ENCODE data around the gene TSPEAR. TPM values are rescaled to one million over a fixed set of nuclear protein-coding genes. Genes with fewer than 3 reads are reported as not detected.
"Not testable (repeated sequence)": the region's sequence is repeated elsewhere in the genome, so short reads cannot be mapped to it uniquely, and the experiment has no call there.

Gene TSPEAR
- polyA plus RNA-seq, 4 donors: 0.09 to 0.53 (median 0.27) TPM; not detected in 1

- no peaks in the 10 kb centered on the region for H3K36me3 ChIP-seq (ENCODE audit: control insufficient read depth in 3 of 3, insufficient read depth in 2 of 3, low read depth in 1 of 3, low read length in 3 of 3)
- peaks cover 0 to 2% (median 0%) of the 10 kb centered on the region in 3 donors for H3K27me3 ChIP-seq (ENCODE audit: control insufficient read depth in 3 of 3, insufficient read depth in 3 of 3, low read length in 3 of 3)
- no peak overlapping the region for H3K4me3 ChIP-seq (ENCODE audit: low read depth in 1 of 3, low read length in 3 of 3)
- no peak overlapping the region for H3K27ac ChIP-seq (ENCODE audit: low read depth in 1 of 3, low read length in 2 of 3)
- 78 to 79% (median 78%) methylated on average over 29 to 33 of the region's 33 CpGs for WGBS, 3 donors
- H3K4me1 ChIP-seq (ENCODE audit: control insufficient read depth in 3 of 3, insufficient read depth in 2 of 3, low read depth in 1 of 3, low read length in 2 of 3): no peaks in the 10 kb centered on the region
- H3K9me3 ChIP-seq (ENCODE audit: control insufficient read depth in 2 of 2, insufficient read depth in 1 of 2, low read depth in 1 of 2, low read length in 1 of 2): peaks cover 0 to 7% of the 10 kb centered on the region in 2 donors
- DNase-seq (no peak), FAIRE-seq (no peak)
Observed at GRCh38 chr21:44648557-44649311, 62.6 kb downstream of the TSPEAR start.

- Histone ChIP-seq H3K27ac (ENCODE audit: low read depth in 1 of 3, low read length in 2 of 3) (no peak overlapping the region), H3K4me3 (ENCODE audit: low read depth in 1 of 3, low read length in 3 of 3) (no peak overlapping the region), H3K36me3 (ENCODE audit: control insufficient read depth in 3 of 3, insufficient read depth in 2 of 3, low read depth in 1 of 3, low read length in 3 of 3) (no peaks in the 10 kb centered on the region), H3K4me1 (ENCODE audit: control insufficient read depth in 3 of 3, insufficient read depth in 2 of 3, low read depth in 1 of 3, low read length in 2 of 3) (no peaks in the 10 kb centered on the region), H3K9me3 (ENCODE audit: control insufficient read depth in 2 of 2, insufficient read depth in 1 of 2, low read depth in 1 of 2, low read length in 1 of 2) (peaks cover 0 to 5% of the 10 kb centered on the region in 2 donors), H3K27me3 (ENCODE audit: control insufficient read depth in 3 of 3, insufficient read depth in 3 of 3, low read length in 3 of 3) (peaks cover 0 to 2% (median 0%) of the 10 kb centered on the region in 3 donors)
- no peak for FAIRE-seq
- DNase-seq: no peak
- WGBS, 3 donors: 52 to 63% (median 57%) methylated on average over 8 of the region's 8 CpGs
Observed at GRCh38 chr21:44647222-44647552, 64.2 kb downstream of the TSPEAR start.

- not testable (repeated sequence) for H3K27ac ChIP-seq (ENCODE audit: low read depth in 1 of 3, low read length in 2 of 3); H3K9me3 ChIP-seq (ENCODE audit: control insufficient read depth in 2 of 2, insufficient read depth in 1 of 2, low read depth in 1 of 2, low read length in 1 of 2); DNase-seq; H3K36me3 ChIP-seq (ENCODE audit: control insufficient read depth in 3 of 3, insufficient read depth in 2 of 3, low read depth in 1 of 3, low read length in 3 of 3); H3K4me1 ChIP-seq (ENCODE audit: control insufficient read depth in 3 of 3, insufficient read depth in 2 of 3, low read depth in 1 of 3, low read length in 2 of 3); H3K4me3 ChIP-seq (ENCODE audit: low read depth in 1 of 3, low read length in 3 of 3); H3K27me3 ChIP-seq (ENCODE audit: control insufficient read depth in 3 of 3, insufficient read depth in 3 of 3, low read length in 3 of 3); FAIRE-seq
- WGBS, 3 donors: 65 to 74% (median 71%) methylated on average over 21 of the region's 21 CpGs
Observed at GRCh38 chr21:44646366-44647221, 64.8 kb downstream of the TSPEAR start, which contains the start of gene KRTAP10-11. Gene KRTAP10-11, plus strand, starts transcription at chr21:44646414. Its CDS starts 45 bp downstream, at chr21:44646459.

- WGBS, 3 donors: 46 to 49% (median 47%) methylated on average over 2 of the region's 2 CpGs
- FAIRE-seq: no peak
Observed at GRCh38 chr21:44644878-44645277, 66.5 kb downstream of the TSPEAR start.

GRCh38 chr21:44643741-44644310, 67.5 kb downstream of the TSPEAR start:
- FAIRE-seq (no peak), DNase-seq (no peak)
- Histone ChIP-seq H3K27me3 (ENCODE audit: control insufficient read depth in 3 of 3, insufficient read depth in 3 of 3, low read length in 3 of 3) (peaks cover 0 to 2% (median 0%) of the 10 kb centered on the region in 3 donors), H3K36me3 (ENCODE audit: control insufficient read depth in 3 of 3, insufficient read depth in 2 of 3, low read depth in 1 of 3, low read length in 3 of 3) (no peaks in the 10 kb centered on the region), H3K9me3 (ENCODE audit: control insufficient read depth in 2 of 2, insufficient read depth in 1 of 2, low read depth in 1 of 2, low read length in 1 of 2) (peaks cover 0 to 10% of the 10 kb centered on the region in 2 donors), H3K4me3 (ENCODE audit: low read depth in 1 of 3, low read length in 3 of 3) (no peak overlapping the region), H3K27ac (ENCODE audit: low read depth in 1 of 3, low read length in 2 of 3) (no peak overlapping the region), H3K4me1 (ENCODE audit: control insufficient read depth in 3 of 3, insufficient read depth in 2 of 3, low read depth in 1 of 3, low read length in 2 of 3) (no peaks in the 10 kb centered on the region)
- 68 to 78% (median 76%) methylated on average over 14 of the region's 14 CpGs for WGBS, 3 donors

More at GRCh38 chr21:44644878-44645277, 66.5 kb downstream of the TSPEAR start:
- no peak overlapping the region for H3K27ac ChIP-seq (ENCODE audit: low read depth in 1 of 3, low read length in 2 of 3)
- H3K9me3 ChIP-seq (ENCODE audit: control insufficient read depth in 2 of 2, insufficient read depth in 1 of 2, low read depth in 1 of 2, low read length in 1 of 2): peaks cover 0 to 10% of the 10 kb centered on the region in 2 donors
- no peaks in the 10 kb centered on the region for H3K4me1 ChIP-seq (ENCODE audit: control insufficient read depth in 3 of 3, insufficient read depth in 2 of 3, low read depth in 1 of 3, low read length in 2 of 3)
- no peak overlapping the region for H3K4me3 ChIP-seq (ENCODE audit: low read depth in 1 of 3, low read length in 3 of 3)
- DNase-seq: no peak
- peaks cover 0 to 2% (median 0%) of the 10 kb centered on the region in 3 donors for H3K27me3 ChIP-seq (ENCODE audit: control insufficient read depth in 3 of 3, insufficient read depth in 3 of 3, low read length in 3 of 3)
- no peaks in the 10 kb centered on the region for H3K36me3 ChIP-seq (ENCODE audit: control insufficient read depth in 3 of 3, insufficient read depth in 2 of 3, low read depth in 1 of 3, low read length in 3 of 3)

GRCh38 chr21:44640761-44641160, 70.6 kb downstream of the TSPEAR start:
- Histone ChIP-seq H3K4me1 (ENCODE audit: control insufficient read depth in 3 of 3, insufficient read depth in 2 of 3, low read depth in 1 of 3, low read length in 2 of 3) (no peaks in the 10 kb centered on the region), H3K4me3 (ENCODE audit: low read depth in 1 of 3, low read length in 3 of 3) (no peak overlapping the region), H3K9me3 (ENCODE audit: control insufficient read depth in 2 of 2, insufficient read depth in 1 of 2, low read depth in 1 of 2, low read length in 1 of 2) (peaks cover 0 to 10% of the 10 kb centered on the region in 2 donors), H3K36me3 (ENCODE audit: control insufficient read depth in 3 of 3, insufficient read depth in 2 of 3, low read depth in 1 of 3, low read length in 3 of 3) (no peaks in the 10 kb centered on the region), H3K27me3 (ENCODE audit: control insufficient read depth in 3 of 3, insufficient read depth in 3 of 3, low read length in 3 of 3) (no peaks in the 10 kb centered on the region), H3K27ac (ENCODE audit: low read depth in 1 of 3, low read length in 2 of 3) (no peak overlapping the region)
- DNase-seq: no peak
- WGBS, 3 donors: 81 to 87% (median 81%) methylated on average over 5 of the region's 5 CpGs
- FAIRE-seq: no peak

- no peak overlapping the region for H3K27ac ChIP-seq (ENCODE audit: low read depth in 1 of 3, low read length in 2 of 3)
- no peaks in the 10 kb centered on the region for H3K36me3 ChIP-seq (ENCODE audit: control insufficient read depth in 3 of 3, insufficient read depth in 2 of 3, low read depth in 1 of 3, low read length in 3 of 3)
- no peak for DNase-seq
- peaks cover 0 to 9% of the 10 kb centered on the region in 2 donors for H3K9me3 ChIP-seq (ENCODE audit: control insufficient read depth in 2 of 2, insufficient read depth in 1 of 2, low read depth in 1 of 2, low read length in 1 of 2)
- H3K4me3 ChIP-seq (ENCODE audit: low read depth in 1 of 3, low read length in 3 of 3): no peak overlapping the region
- WGBS, 3 donors: 81 to 84% (median 84%) methylated on average over 12 of the region's 12 CpGs
- FAIRE-seq: no peak
- no peaks in the 10 kb centered on the region for H3K27me3 ChIP-seq (ENCODE audit: control insufficient read depth in 3 of 3, insufficient read depth in 3 of 3, low read length in 3 of 3)
- H3K4me1 ChIP-seq (ENCODE audit: control insufficient read depth in 3 of 3, insufficient read depth in 2 of 3, low read depth in 1 of 3, low read length in 2 of 3): no peaks in the 10 kb centered on the region
Observed at GRCh38 chr21:44639331-44639655, 72.1 kb downstream of the TSPEAR start.

GRCh38 chr21:44638506-44639330, 72.7 kb downstream of the TSPEAR start:
- not testable (repeated sequence) for FAIRE-seq; H3K36me3 ChIP-seq (ENCODE audit: control insufficient read depth in 3 of 3, insufficient read depth in 2 of 3, low read depth in 1 of 3, low read length in 3 of 3); H3K27ac ChIP-seq (ENCODE audit: low read depth in 1 of 3, low read length in 2 of 3); H3K27me3 ChIP-seq (ENCODE audit: control insufficient read depth in 3 of 3, insufficient read depth in 3 of 3, low read length in 3 of 3); H3K9me3 ChIP-seq (ENCODE audit: control insufficient read depth in 2 of 2, insufficient read depth in 1 of 2, low read depth in 1 of 2, low read length in 1 of 2); H3K4me3 ChIP-seq (ENCODE audit: low read depth in 1 of 3, low read length in 3 of 3); H3K4me1 ChIP-seq (ENCODE audit: control insufficient read depth in 3 of 3, insufficient read depth in 2 of 3, low read depth in 1 of 3, low read length in 2 of 3); DNase-seq
- WGBS, 3 donors: 77 to 89% (median 79%) methylated on average over 16 to 21 of the region's 21 CpGs
